ENCODE results near the gene CPLANE1. TPM values are rescaled to one million over a fixed set of nuclear protein-coding genes. Genes with fewer than 3 reads are reported as not detected.
"Not testable (repeated sequence)": the region's sequence is repeated elsewhere in the genome, so short reads cannot be mapped to it uniquely, and the experiment has no call there.

CPLANE1 gene
- total RNA-seq, 2 donors from 2014 or later: 9.4 to 12.1 TPM

- Mint-ChIP-seq H3K27ac (no peak overlapping the region), H3K4me3 (no peak overlapping the region), H3K4me1 (ENCODE audit: low read depth in 2 of 2) (peaks cover 0 to 5% of the 10 kb centered on the region in 2 donors), H3K9me3 (no peaks in the 10 kb centered on the region), H3K36me3 (no peaks in the 10 kb centered on the region), H3K27me3 (no peaks in the 10 kb centered on the region)
- DNase-seq (ENCODE audit: low spot score) (no peak), ATAC-seq (no peak)
Measured at GRCh38 chr5:37088009-37088408, 161.2 kb downstream of the CPLANE1 start.

GRCh38 chr5:37086466-37087173 is 162.6 kb downstream of the CPLANE1 start:
- peaks cover 0 to 5% of the 10 kb centered on the region in 2 donors for H3K4me1 Mint-ChIP-seq (ENCODE audit: low read depth in 2 of 2)
- peak overlapping the region in 1 of 2 donors; percentile 19 for H3K27ac Mint-ChIP-seq
- no peak overlapping the region for H3K4me3 Mint-ChIP-seq
- DNase-seq (ENCODE audit: low spot score) (no peak), ATAC-seq (no peak)
- H3K36me3 Mint-ChIP-seq: no peaks in the 10 kb centered on the region
- H3K27me3 Mint-ChIP-seq: no peaks in the 10 kb centered on the region
- no peaks in the 10 kb centered on the region for H3K9me3 Mint-ChIP-seq

DNA sequence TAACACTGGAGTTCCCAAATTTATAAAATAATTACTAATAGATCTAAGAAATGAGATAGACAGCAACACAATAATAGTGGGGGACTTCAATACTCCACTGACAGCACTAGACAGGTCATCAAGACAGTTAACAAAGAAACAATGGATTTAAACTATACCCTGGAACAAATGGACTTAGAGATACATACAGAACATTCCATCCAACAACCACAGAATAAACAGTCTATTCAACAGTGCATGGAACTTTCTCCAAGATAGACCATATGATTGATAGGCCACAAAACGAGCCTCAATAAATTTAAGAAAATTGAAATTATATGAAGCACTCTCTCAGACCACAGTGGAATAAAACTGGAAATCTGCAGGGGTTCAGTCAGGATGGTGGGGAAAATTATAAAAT is 163.2 kb downstream of the CPLANE1 start:
- not testable (repeated sequence) for H3K9me3 Mint-ChIP-seq; DNase-seq (ENCODE audit: low spot score); H3K4me1 Mint-ChIP-seq (ENCODE audit: low read depth in 2 of 2); ATAC-seq; H3K4me3 Mint-ChIP-seq; H3K27me3 Mint-ChIP-seq; H3K36me3 Mint-ChIP-seq
- peak overlapping the region in 1 of 2 donors; percentile 19 for H3K27ac Mint-ChIP-seq

DNA sequence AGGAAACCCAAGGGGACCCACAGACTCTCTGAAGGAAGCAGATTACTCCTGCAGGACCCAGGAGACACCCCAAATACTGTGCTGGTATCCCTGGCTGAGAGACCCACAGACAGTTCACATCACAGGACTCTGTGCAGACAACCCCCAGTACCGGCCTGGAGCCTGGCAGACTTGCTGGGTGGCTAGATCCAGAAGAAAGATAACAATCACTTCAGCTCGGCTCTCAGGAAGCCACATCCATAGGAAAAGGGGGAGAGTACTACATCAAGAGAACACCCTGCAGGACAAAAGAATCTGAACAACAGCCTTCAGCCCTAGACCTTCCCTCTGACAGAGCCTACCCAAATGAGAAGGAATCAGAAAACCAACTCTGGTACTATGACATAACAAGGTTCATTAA is 166.2 kb downstream of the CPLANE1 start:
- H3K27me3 Mint-ChIP-seq; H3K36me3 Mint-ChIP-seq; ATAC-seq; H3K4me3 Mint-ChIP-seq; H3K4me1 Mint-ChIP-seq (ENCODE audit: low read depth in 2 of 2); H3K27ac Mint-ChIP-seq; DNase-seq (ENCODE audit: low spot score); H3K9me3 Mint-ChIP-seq: not testable (repeated sequence)

GRCh38 chr5:37080697-37081096 is 168.5 kb downstream of the CPLANE1 start:
- no peak overlapping the region for H3K4me3 Mint-ChIP-seq
- no peaks in the 10 kb centered on the region for H3K4me1 Mint-ChIP-seq (ENCODE audit: low read depth in 2 of 2)
- ATAC-seq (no peak), DNase-seq (ENCODE audit: low spot score) (no peak)
- no peak overlapping the region for H3K27ac Mint-ChIP-seq
- no peaks in the 10 kb centered on the region for H3K27me3 Mint-ChIP-seq
- H3K36me3 Mint-ChIP-seq: peaks cover 4% of the 10 kb centered on the region
- no peaks in the 10 kb centered on the region for H3K9me3 Mint-ChIP-seq

GRCh38 chr5:37077146-37077545 is 172.0 kb downstream of the CPLANE1 start:
- DNase-seq (ENCODE audit: low spot score) (no peak), ATAC-seq (no peak)
- Mint-ChIP-seq H3K4me1 (ENCODE audit: low read depth in 2 of 2) (no peaks in the 10 kb centered on the region), H3K27ac (no peak overlapping the region), H3K36me3 (peaks cover 4% of the 10 kb centered on the region), H3K4me3 (no peak overlapping the region), H3K9me3 (no peaks in the 10 kb centered on the region), H3K27me3 (no peaks in the 10 kb centered on the region)

- Mint-ChIP-seq H3K4me1 (ENCODE audit: low read depth in 2 of 2) (no peaks in the 10 kb centered on the region), H3K27me3 (no peaks in the 10 kb centered on the region), H3K27ac (no peak overlapping the region), H3K4me3 (no peak overlapping the region), H3K9me3 (no peaks in the 10 kb centered on the region), H3K36me3 (peaks cover 4% of the 10 kb centered on the region)
- ATAC-seq (no peak), DNase-seq (ENCODE audit: low spot score) (no peak)
Measured at GRCh38 chr5:37075399-37075950, 173.7 kb downstream of the CPLANE1 start.

GRCh38 chr5:37071901-37072581 is 177.1 kb downstream of the CPLANE1 start:
- DNase-seq (ENCODE audit: low spot score) (no peak), ATAC-seq (no peak)
- no peaks in the 10 kb centered on the region for H3K9me3 Mint-ChIP-seq
- H3K36me3 Mint-ChIP-seq: no peaks in the 10 kb centered on the region
- H3K4me3 Mint-ChIP-seq: no peak overlapping the region
- H3K4me1 Mint-ChIP-seq (ENCODE audit: low read depth in 2 of 2): no peaks in the 10 kb centered on the region
- no peaks in the 10 kb centered on the region for H3K27me3 Mint-ChIP-seq
- H3K27ac Mint-ChIP-seq: no peak overlapping the region

- no peak for ATAC-seq
- DNase-seq (ENCODE audit: low spot score): no peak
- H3K4me1 Mint-ChIP-seq (ENCODE audit: low read depth in 2 of 2): no peaks in the 10 kb centered on the region
- no peak overlapping the region for H3K4me3 Mint-ChIP-seq
- no peaks in the 10 kb centered on the region for H3K27me3 Mint-ChIP-seq
- no peaks in the 10 kb centered on the region for H3K9me3 Mint-ChIP-seq
- H3K27ac Mint-ChIP-seq: no peak overlapping the region
- H3K36me3 Mint-ChIP-seq: no peaks in the 10 kb centered on the region
Measured at GRCh38 chr5:37071487-37071886, 177.7 kb downstream of the CPLANE1 start.

- no peak overlapping the region for H3K4me3 Mint-ChIP-seq
- ATAC-seq (no peak), DNase-seq (ENCODE audit: low spot score) (no peak)
- H3K36me3 Mint-ChIP-seq: peaks cover 6% of the 10 kb centered on the region
- no peaks in the 10 kb centered on the region for H3K27me3 Mint-ChIP-seq
- no peaks in the 10 kb centered on the region for H3K4me1 Mint-ChIP-seq (ENCODE audit: low read depth in 2 of 2)
- H3K9me3 Mint-ChIP-seq: no peaks in the 10 kb centered on the region
- H3K27ac Mint-ChIP-seq: no peak overlapping the region
Measured at GRCh38 chr5:37064442-37064841, 184.7 kb downstream of the CPLANE1 start.

DNA sequence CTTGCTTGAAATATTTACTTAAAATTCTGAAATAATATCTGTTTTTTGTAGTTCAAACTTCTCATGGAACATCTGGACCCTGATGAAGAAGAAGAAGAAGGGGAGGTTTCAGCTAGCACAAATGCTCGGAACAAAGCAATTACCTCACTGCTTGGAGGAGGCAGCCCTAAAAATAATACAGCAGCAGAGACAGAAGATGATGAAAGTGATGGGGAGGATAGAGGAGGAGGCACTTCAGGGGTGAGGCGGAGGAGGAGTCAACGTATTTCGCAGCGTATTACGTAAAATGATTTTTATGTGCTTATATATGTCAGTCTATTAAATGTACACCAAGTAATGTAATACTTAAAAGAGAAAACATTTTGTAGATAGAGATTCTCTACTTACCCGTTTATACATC is 185.4 kb downstream of the CPLANE1 start:
- peaks cover 9% of the 10 kb centered on the region for H3K36me3 Mint-ChIP-seq

GRCh38 chr5:37060030-37060429 is 189.1 kb downstream of the CPLANE1 start:
- no peaks in the 10 kb centered on the region for H3K27me3 Mint-ChIP-seq

More for the DNA sequence above, 185.4 kb downstream of the CPLANE1 start:
- no peak for ATAC-seq
- Mint-ChIP-seq H3K9me3 (no peaks in the 10 kb centered on the region), H3K27me3 (no peaks in the 10 kb centered on the region), H3K27ac (no peak overlapping the region), H3K4me3 (no peak overlapping the region), H3K4me1 (ENCODE audit: low read depth in 2 of 2) (no peaks in the 10 kb centered on the region)
- DNase-seq (ENCODE audit: low spot score): no peak

DNA sequence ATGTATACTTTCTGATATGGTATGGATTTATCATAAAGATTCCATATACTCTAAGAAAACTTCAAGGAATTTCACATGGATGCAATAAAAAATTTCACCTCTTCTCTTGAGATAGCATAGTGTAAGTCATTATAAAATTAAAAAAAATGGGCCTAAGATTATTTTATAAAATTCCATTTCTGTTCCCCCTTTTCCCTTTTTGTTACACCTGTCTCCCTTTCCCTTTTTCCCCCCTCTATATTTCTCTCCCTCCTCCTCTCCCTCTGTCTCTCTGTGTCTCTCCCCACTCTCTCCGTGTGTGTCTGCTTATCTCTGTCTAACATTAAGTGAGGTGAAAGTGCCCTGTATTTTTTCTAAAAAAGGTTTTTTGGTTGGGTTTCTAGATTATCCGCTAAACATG is 192.4 kb downstream of the CPLANE1 start:
- DNase-seq (ENCODE audit: low spot score) (no peak), ATAC-seq (no peak)
- H3K27ac Mint-ChIP-seq: peak overlapping the region in 1 of 2 donors; percentile 36
- no peaks in the 10 kb centered on the region for H3K27me3 Mint-ChIP-seq
- no peaks in the 10 kb centered on the region for H3K9me3 Mint-ChIP-seq
- H3K4me1 Mint-ChIP-seq (ENCODE audit: low read depth in 2 of 2): peaks cover 5 to 6% of the 10 kb centered on the region in 2 donors
- peaks cover 24% of the 10 kb centered on the region for H3K36me3 Mint-ChIP-seq
- no peak overlapping the region for H3K4me3 Mint-ChIP-seq

More at GRCh38 chr5:37060030-37060429, 189.1 kb downstream of the CPLANE1 start:
- no peaks in the 10 kb centered on the region for H3K9me3 Mint-ChIP-seq
- no peak for ATAC-seq
- H3K4me3 Mint-ChIP-seq: no peak overlapping the region
- H3K36me3 Mint-ChIP-seq: peaks cover 17% of the 10 kb centered on the region
- no peak for DNase-seq (ENCODE audit: low spot score)
- H3K4me1 Mint-ChIP-seq (ENCODE audit: low read depth in 2 of 2): peaks cover 0 to 4% of the 10 kb centered on the region in 2 donors
- H3K27ac Mint-ChIP-seq: no peak overlapping the region
